Suprapubic skin (tissue), 4 donors: ENCODE results near the gene SH3BGRL2.

Source experiments
- POLR2A ChIP-seq, 2 donors: fragments of 450-650 bp; IDR thresholded peaks; one replicate each; pipeline ENCODE4 v1.6.1; 2017; ENCODE audit warnings: antibody characterized with exemption in 2 of 2, mild to moderate bottlenecking in 2 of 2, moderate library complexity in 2 of 2
- POLR2AphosphoS5 ChIP-seq, 3 donors: sonication (generic); formaldehyde crosslinking; IDR thresholded peaks; one replicate each; pipeline ENCODE4 v1.6.1; 2017; ENCODE audit warnings: antibody characterized with exemption in 3 of 3
- TF ChIP-seq, protein P1 (sequence below), 2 donors: fragments of 200-600 bp in 1 of 2; fragments of 450-650 bp in 1 of 2; sonication (generic) in 1 of 2; IDR thresholded peaks; one replicate each; pipeline ENCODE4 v1.5.1; 2016 to 2019; ENCODE audit warnings: antibody characterized with exemption in 2 of 2, mild to moderate bottlenecking in 1 of 2, moderate library complexity in 1 of 2

DNA sequence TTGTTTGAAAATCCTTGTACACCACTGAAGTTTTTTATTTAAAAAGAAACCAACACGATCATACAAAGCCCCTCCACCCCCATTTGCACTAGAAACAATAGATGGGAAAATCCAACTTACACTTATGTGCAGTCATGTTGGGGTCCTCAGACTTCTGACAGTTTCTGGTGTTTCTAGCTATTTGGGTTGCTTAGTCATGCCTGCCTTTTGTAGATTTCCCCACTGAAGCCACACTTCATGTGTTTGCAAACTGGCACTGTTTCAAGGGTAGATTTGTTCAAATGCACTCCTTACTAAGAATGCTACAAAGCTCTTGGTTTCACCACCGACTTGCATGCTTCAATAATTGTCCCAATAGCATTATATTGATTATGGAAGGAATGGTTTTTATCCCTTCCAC is 1.5 kb downstream of the SH3BGRL2 start:
- no peak for TF ChIP-seq POLR2AphosphoS5 (IDR thresholded peaks at IDR 0.05)
- TF ChIP-seq, protein P1, sequence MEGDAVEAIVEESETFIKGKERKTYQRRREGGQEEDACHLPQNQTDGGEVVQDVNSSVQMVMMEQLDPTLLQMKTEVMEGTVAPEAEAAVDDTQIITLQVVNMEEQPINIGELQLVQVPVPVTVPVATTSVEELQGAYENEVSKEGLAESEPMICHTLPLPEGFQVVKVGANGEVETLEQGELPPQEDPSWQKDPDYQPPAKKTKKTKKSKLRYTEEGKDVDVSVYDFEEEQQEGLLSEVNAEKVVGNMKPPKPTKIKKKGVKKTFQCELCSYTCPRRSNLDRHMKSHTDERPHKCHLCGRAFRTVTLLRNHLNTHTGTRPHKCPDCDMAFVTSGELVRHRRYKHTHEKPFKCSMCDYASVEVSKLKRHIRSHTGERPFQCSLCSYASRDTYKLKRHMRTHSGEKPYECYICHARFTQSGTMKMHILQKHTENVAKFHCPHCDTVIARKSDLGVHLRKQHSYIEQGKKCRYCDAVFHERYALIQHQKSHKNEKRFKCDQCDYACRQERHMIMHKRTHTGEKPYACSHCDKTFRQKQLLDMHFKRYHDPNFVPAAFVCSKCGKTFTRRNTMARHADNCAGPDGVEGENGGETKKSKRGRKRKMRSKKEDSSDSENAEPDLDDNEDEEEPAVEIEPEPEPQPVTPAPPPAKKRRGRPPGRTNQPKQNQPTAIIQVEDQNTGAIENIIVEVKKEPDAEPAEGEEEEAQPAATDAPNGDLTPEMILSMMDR (IDR thresholded peaks at IDR 0.05) = no peak
- TF ChIP-seq POLR2A (IDR thresholded peaks at IDR 0.05) = no peak
